K562 (cell line): Measurements from ENCODE around the gene COL9A2. TPM values are rescaled to one million over a fixed set of nuclear protein-coding genes. Genes with fewer than 3 reads are reported as not detected.
A peak's percentile ranks its signal among the peaks of the same experiment; 100 is the strongest.

Experiments
- ASH1L ChIP-seq: fragments of 450-650 bp; IDR thresholded peaks from 2 replicates; pipeline ENCODE4 v1.6.1; 2018; ENCODE audit warnings: borderline replicate concordance, mild to moderate bottlenecking, low read depth; ENCODE audit not compliant: partially characterized antibody
- CBX5 ChIP-seq: IDR thresholded peaks from 2 replicates; pipeline ENCODE4 v1.6.1; 2014; ENCODE audit warnings: low read depth, borderline replicate concordance
- CTCFL ChIP-seq: IDR thresholded peaks from 2 replicates; pipeline ENCODE4 v1.6.1; 2011; ENCODE audit warnings: borderline replicate concordance, low read depth, mild to moderate bottlenecking, moderate library complexity, low read length; ENCODE audit not compliant: insufficient read depth, poor library complexity, severe bottlenecking
- ELF4 ChIP-seq: fragments of 450-650 bp; formaldehyde crosslinking; IDR thresholded peaks from 2 replicates; pipeline ENCODE4 v1.4.0; 2022; ENCODE audit warnings: missing genetic modification characterization
- ESRRA ChIP-seq: fragments of 450-650 bp; IDR thresholded peaks from 2 replicates; pipeline ENCODE4 v1.6.1; 2014; ENCODE audit warnings: low read depth, mild to moderate bottlenecking, moderate library complexity, borderline replicate concordance
- ETV6 ChIP-seq, 3 experiments: fragments of 150-350 bp in 1 of 3; sonication (generic) in 1 of 3; formaldehyde crosslinking in 1 of 3; IDR thresholded peaks; 2 replicates each; pipeline versions ENCODE4 v1.6.1 to v1.8.0; 2014 to 2022; ENCODE audit warnings: borderline replicate concordance in 2 of 3, low read depth in 2 of 3, antibody characterized with exemption in 1 of 3, low read length in 1 of 3, mild to moderate bottlenecking in 1 of 3, missing genetic modification reagents in 1 of 3
- FOXP4 ChIP-seq: sonication (generic); formaldehyde crosslinking; IDR thresholded peaks from 2 replicates; pipeline ENCODE4 v1.8.0; 2022; ENCODE audit warnings: mild to moderate bottlenecking, missing genetic modification reagents, borderline replicate concordance
- IRF1 ChIP-seq: sonication (generic); formaldehyde crosslinking; IDR thresholded peaks from 2 replicates; pipeline ENCODE4 v1.8.0; 2022; ENCODE audit warnings: missing genetic modification reagents, mild to moderate bottlenecking, borderline replicate concordance
- JUND ChIP-seq, 2 experiments: IDR thresholded peaks; 2 replicates in 1 of 2; 3 replicates in 1 of 2; pipeline ENCODE4 v1.6.1; 2011; ENCODE audit warnings: borderline replicate concordance in 2 of 2, low read depth in 2 of 2, low read length in 2 of 2, improper control_type of control experiment in 1 of 2, missing biosample characterization in 1 of 2, missing genetic modification characterization in 1 of 2, missing genetic modification reagents in 1 of 2
- L3MBTL2 ChIP-seq: fragments of 450-650 bp; IDR thresholded peaks from 2 replicates; pipeline ENCODE4 v1.6.1; 2016; ENCODE audit warnings: mild to moderate bottlenecking, moderate library complexity
- NR2C2 ChIP-seq, 2 experiments: fragments of 200-800 bp in 1 of 2; sonication (Bioruptor generic) in 1 of 2; sonication (generic) in 1 of 2; formaldehyde crosslinking in 1 of 2; IDR thresholded peaks; 2 replicates each; pipeline versions ENCODE4 v1.6.1 to v1.8.0; 2016 to 2022; ENCODE audit warnings: mild to moderate bottlenecking in 1 of 2, missing compliant biosample characterization in 1 of 2, missing genetic modification characterization in 1 of 2, missing genetic modification reagents in 1 of 2
- POLR2H ChIP-seq: IDR thresholded peaks from 2 replicates; pipeline ENCODE4 v1.6.1; 2016; ENCODE audit warnings: missing genetic modification characterization, low read depth, mild to moderate bottlenecking, control low read depth, missing compliant biosample characterization, moderate library complexity
- RBM14 ChIP-seq: fragments of 200-400 bp; formaldehyde crosslinking; IDR thresholded peaks from 2 replicates; pipeline ENCODE4 v1.6.1; 2018; ENCODE audit warnings: low read depth, mild to moderate bottlenecking, low read length, moderate library complexity, borderline replicate concordance; ENCODE audit not compliant: insufficient read depth
- STAG1 ChIP-seq: sonication (generic); formaldehyde crosslinking; IDR thresholded peaks from 2 replicates; pipeline ENCODE4 v1.5.0; 2020; ENCODE audit warnings: missing genetic modification reagents, borderline replicate concordance
- TRIM25 ChIP-seq: fragments of 450-650 bp; IDR thresholded peaks from 2 replicates; pipeline ENCODE4 v1.7.0; 2016; ENCODE audit warnings: borderline replicate concordance
- ZBED1 ChIP-seq: IDR thresholded peaks from 2 replicates; pipeline ENCODE4 v1.6.1; 2014
- ZNF175 ChIP-seq: fragments of 200-800 bp; sonication (Bioruptor generic); IDR thresholded peaks from 2 replicates; pipeline ENCODE4 v1.6.1; 2016; ENCODE audit warnings: low read depth, mild to moderate bottlenecking, missing genetic modification characterization, missing compliant biosample characterization
- polyA plus RNA-seq, 8 experiments: library from polyadenylated mRNA; depleted of rRNA in 4 of 8; stranded (reverse) in 5 of 8; unstranded in 3 of 8; fragments of >200 nt; fragmentation: Nextera tagmentation in 2 of 8; fragmentation: Illumina TruSeq in 1 of 8; extraction: Ambion mirVana in 2 of 8; extraction: Trizol in 1 of 8; gene quantifications; 2 replicates each; pipeline versions ENCODE4 v1.2.1 to v1.2.3, GENCODE V29; 2011 to 2014; ENCODE audit warnings: inconsistent platforms in 1 of 8, missing spikeins in 1 of 8
- total RNA-seq, 7 experiments: library from RNA; depleted of rRNA in 6 of 7; stranded (reverse); fragments of >200 nt in 6 of 7; fragmentation: Illumina TruSeq in 2 of 7; extraction: Trizol in 2 of 7; gene quantifications; 2 replicates each; pipeline versions ENCODE4 v1.2.1 to v1.2.3, GENCODE V29; 2011 to 2021; ENCODE audit warnings: low replicate concordance in 1 of 7

The COL9A2 gene
- total and polyA plus RNA-seq, 9 of the 15 experiments (the other 6 are each of a cell fraction or from before 2014, with no cell fraction given): 0.03 to 2.2 (median 0.31) TPM

GRCh38 chr1:40341491-40342380, 24.6 kb upstream of the COL9A2 start (continued):
- TF ChIP-seq JUND (IDR thresholded peaks at IDR 0.05; ENCODE audit: borderline replicate concordance, low read depth, low read length): no peak
- no peak for TF ChIP-seq JUND (tag; IDR thresholded peaks at IDR 0.05; ENCODE audit: borderline replicate concordance, low read depth, low read length)
- no peak for TF ChIP-seq ZBED1
- no peak for TF ChIP-seq FOXP4 (CRISPR knock-in tag)
- TF ChIP-seq ZNF175 (CRISPR knock-in tag): 0 out of 2 replicates have a peak, but pooled peaks have one; percentile 32
- TF ChIP-seq POLR2H (tag): no peak
- TF ChIP-seq L3MBTL2: peak; percentile 58
- no peak for TF ChIP-seq CBX5
- no peak for TF ChIP-seq NR2C2 (CRISPR knock-in tag; IDR thresholded peaks at IDR 0.05)
- TF ChIP-seq NR2C2 (tag; IDR thresholded peaks at IDR 0.05): 0 out of 2 replicates have a peak, but pooled peaks have one; percentile 41
- TF ChIP-seq ESRRA: no peak
- no peak for TF ChIP-seq ETV6 (IDR thresholded peaks at IDR 0.05; ENCODE audit: borderline replicate concordance in 1 of 2, low read depth in 2 of 2, low read length in 1 of 2)
- TF ChIP-seq ETV6 (CRISPR knock-in tag; IDR thresholded peaks at IDR 0.05; ENCODE audit: borderline replicate concordance): no peak
- no peak for TF ChIP-seq ASH1L
- no peak for TF ChIP-seq TRIM25
- TF ChIP-seq RBM14: no peak
- no peak for TF ChIP-seq ELF4 (CRISPR knock-in tag)
- no peak for TF ChIP-seq IRF1 (CRISPR knock-in tag)
- no peak for TF ChIP-seq CTCFL
- no peak for TF ChIP-seq STAG1 (CRISPR knock-in tag)
